NCI-H2196 (cell line): ENCODE measurements around the gene ACCSL.

Source experiments
- DNase-seq: peaks from one replicate; lab custom pipeline; 2025; ENCODE audit not compliant: unreplicated experiment; lab: John Stamatoyannopoulos, UW

The ACCSL gene

GRCh38 chr11:44017443-44018126, 30.2 kb upstream of the ACCSL start:
- no peak for DNase-seq

GRCh38 chr11:44018127-44018521, 29.7 kb upstream of the ACCSL start:
- DNase-seq = no peak

- no peak for DNase-seq
Measured at GRCh38 chr11:44018829-44019228, 29.0 kb upstream of the ACCSL start.

DNA sequence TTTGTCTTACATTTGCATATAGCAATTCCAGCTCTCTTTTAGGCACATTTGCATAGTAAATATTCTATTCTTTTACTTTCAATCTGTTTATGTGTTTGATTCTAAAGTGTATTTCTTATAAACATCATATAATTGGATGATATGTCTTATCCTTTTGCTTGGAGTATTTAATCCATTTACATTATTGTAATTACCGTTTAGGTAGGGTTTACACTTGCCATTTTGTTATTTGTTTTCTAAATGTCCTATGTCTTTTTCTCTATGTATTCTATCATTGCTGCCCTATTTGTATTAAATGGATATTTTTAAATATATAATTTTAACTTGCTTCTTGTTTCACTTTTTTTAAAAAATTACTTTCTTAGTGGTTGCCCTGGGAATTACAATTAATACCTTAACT, 22.8 kb upstream of the ACCSL start:
- DNase-seq = no peak

DNA sequence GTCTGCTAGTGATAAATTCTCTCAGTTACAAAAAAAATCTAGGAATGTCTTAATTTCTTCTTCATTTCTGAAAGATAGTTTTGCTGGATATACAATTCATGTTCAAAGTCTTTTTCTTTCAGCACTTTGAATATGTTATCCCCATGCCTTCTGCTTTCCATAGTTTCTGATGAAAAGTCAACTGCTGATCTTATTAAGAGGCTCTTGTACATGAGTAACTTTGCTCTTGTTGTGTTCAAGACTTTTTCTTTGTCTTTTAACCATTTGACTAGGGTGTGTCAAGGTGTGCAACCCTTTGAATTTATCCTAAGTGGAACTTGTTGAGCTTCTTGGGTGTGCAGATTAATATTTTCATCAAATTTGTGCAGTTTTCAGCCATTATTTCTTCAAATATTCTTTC, 22.1 kb upstream of the ACCSL start:
- DNase-seq = no peak

DNA sequence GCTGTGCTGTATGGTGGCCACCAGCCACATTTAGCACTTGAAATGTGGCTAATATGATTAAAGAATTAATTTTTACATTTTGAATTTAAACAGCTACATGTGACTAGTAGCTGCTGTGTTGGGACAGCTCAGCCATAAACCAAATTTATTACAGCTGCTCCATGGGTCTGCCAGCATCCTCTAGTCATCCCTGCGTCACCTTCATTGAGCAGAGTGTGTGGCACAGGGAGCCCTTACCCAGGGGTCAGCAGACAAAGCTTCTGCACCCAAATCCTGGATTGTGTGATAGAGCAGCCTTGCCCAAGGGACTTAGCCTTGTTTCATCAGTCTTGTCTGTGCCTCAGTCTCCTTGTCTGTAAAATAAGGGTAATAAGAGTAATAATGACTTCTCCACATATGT, 19.4 kb upstream of the ACCSL start:
- DNase-seq = no peak

GRCh38 chr11:44028816-44029506, 18.8 kb upstream of the ACCSL start:
- no peak for DNase-seq

DNA sequence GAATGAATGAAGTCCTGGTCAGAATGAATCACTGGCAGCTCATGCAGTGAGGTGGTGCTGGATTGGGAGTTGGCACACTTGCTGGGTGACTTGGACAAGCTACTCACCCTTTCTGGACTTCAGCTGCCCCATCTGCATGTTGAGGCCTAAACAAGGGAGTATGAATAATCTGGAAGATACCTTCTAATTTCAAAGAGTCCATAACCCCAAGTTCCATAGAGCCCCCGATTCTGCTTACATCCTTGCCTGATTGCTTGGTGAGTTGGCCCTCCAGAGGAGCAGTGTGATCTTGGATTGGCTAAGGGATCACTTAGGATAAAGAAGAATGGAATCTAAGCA, 18.3 kb upstream of the ACCSL start:
- DNase-seq = no peak

DNA sequence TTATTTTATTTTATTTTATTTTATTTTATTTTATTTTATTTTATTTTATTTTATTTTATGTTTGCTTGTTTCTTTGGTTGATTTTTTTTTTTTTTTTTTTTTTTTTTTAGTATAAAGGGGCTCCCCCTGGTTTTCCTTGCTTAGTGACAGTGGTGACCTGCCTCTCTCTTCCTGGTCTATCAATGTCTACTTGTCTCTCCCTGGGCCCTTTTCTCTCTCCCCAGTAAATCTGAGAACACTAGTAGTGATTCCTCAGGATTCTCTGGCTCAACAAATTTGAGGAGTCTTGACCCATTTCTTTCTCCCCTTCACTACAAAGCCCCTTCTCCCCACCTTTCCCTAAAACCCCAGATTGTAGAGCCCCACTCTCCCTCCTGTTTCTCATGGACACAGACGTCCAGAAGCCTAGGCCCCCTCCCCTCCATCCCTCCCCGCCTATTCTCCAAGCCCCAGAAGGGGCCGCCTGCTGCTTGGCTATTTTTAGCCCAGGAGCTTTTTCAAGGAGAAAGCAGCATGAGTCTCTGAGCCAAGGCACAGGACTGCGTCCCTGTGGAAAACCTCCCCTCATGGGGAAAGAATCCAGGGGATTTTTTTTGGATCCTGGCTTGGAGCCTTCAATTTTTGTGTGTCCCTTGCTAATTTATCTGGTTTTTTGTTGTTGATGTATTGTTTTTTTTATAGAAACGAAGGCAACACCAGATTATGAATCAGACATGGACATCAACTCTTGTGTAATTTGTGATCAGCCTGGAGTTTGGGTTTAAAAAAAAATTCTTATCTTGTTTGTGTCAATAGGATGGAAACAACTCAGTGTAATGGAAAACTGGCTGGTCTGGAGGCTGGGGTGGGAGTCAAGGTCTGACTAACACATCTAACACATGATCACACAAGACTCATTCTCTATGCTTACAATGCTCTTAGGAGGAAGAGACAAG, 17.5 kb upstream of the ACCSL start:
- DNase-seq = no peak

DNA sequence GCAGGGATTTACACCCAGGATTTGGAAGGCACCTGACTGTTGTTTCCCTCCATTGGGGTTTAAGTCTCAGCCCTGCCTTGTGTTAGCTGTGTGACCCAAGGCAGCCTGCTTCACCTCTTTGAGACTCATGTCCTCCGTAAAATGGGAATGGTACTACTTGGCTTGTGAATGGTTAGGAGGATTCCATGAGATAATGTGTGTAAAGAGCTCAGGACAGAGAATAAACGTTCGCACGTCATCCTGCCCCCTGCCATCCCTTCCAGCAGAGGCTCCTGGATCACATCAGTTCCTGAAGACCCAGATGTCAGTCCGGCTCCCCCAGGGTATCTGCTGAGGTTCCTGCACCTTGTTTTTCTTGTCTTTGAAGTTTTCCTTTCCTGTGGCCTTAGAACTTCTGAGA, 16.8 kb upstream of the ACCSL start:
- DNase-seq = no peak

DNA sequence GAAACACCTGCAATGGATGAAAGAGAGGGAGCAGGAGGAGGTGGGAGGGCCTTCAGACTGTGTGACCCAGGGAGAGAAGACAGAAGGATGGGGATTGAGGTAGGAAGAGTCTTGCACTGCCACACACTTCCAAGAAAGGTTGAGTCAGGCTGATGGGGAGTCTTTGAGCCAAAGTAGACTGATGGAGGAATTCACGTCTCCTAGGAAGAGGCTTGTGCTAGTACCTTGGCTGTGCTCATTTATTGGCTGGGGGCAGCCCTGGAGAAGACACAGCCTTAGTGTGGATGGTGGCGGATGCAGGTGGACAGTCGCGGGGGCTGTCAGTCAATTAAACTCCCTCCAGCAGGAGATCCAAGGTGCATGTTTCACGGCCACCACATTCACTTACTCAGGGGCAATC, 16.2 kb upstream of the ACCSL start:
- DNase-seq = no peak

- no peak for DNase-seq
Measured at GRCh38 chr11:44032299-44033085, 15.3 kb upstream of the ACCSL start.

DNA sequence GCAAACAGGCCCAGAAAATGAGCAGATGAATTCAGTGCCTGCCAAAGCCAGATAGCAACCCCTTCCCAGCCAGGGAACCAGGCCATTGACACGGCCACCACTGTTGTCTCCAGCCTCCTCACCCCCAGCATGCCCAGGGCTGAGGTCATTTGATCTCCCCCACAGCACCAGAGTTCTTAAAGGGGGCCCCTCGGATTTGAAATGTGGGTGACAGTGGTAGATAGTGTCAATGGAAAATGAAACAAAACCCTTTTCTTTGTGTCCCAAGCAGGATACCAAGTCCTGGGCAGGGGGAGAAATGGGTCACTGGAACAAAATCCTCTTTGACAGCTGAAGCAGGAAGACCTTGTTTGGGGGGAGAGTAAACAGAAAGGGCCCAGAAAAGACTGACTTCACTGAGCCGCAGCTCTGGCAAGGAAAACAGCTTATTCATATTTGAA, 14.3 kb upstream of the ACCSL start:
- DNase-seq = no peak

DNA sequence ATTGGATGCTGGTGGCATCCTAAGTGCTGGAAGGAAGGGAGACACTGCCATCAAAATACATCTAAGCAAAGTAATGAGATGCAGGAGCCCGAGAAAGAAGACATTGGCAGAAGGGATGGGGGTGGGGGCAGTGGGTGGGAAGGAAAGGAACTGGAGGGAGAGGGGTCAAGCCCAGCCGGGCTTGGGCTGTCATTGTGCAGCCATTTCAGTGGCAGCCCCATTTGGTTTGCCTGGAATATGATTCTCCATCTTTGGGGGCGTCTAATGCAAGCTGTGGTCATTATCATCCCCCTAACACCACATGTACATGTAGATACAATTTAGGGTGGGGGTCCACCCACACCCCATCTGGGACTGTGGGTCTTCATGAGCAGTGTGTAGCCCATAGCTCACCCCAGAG, 13.9 kb upstream of the ACCSL start:
- no peak for DNase-seq

GRCh38 chr11:44034639-44035038, 13.1 kb upstream of the ACCSL start:
- DNase-seq = no peak

- peak; percentile 68 for DNase-seq
Measured at GRCh38 chr11:44036811-44037657, 10.7 kb upstream of the ACCSL start.

DNA sequence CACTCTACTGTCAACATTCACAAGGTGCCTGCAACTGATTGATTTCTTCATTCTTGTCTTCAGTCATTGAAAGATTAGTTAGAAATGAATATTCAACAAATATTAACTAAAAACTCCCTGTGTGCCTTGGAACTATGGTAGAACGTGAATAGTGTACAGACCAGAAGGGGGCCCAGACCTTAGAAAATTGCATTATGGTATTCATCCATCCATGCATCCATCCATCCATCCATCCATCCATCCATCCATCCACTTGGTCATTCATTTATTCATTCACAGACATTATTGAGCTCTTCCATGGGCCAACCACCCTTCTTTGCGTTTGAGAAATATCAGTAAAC, 10.2 kb upstream of the ACCSL start:
- no peak for DNase-seq

- no peak for DNase-seq
Measured at GRCh38 chr11:44043157-44043556, 4.6 kb upstream of the ACCSL start.

- DNase-seq = no peak
Measured at GRCh38 chr11:44046182-44046581, 1.6 kb upstream of the ACCSL start.

- DNase-seq = no peak
Measured at GRCh38 chr11:44047298-44047697, 483 bp upstream of the ACCSL start.
